GM18498 (cell line): Measurements from ENCODE around the gene EFHC1.

Experiments used
- ATAC-seq: cut with Tn5 transposase; IDR thresholded peaks from one replicate; pipeline ENCODE4 v1.9.1; 2021; ENCODE audit warnings: mild to moderate bottlenecking, moderate library complexity; ENCODE audit not compliant: unreplicated experiment

EFHC1 gene

DNA sequence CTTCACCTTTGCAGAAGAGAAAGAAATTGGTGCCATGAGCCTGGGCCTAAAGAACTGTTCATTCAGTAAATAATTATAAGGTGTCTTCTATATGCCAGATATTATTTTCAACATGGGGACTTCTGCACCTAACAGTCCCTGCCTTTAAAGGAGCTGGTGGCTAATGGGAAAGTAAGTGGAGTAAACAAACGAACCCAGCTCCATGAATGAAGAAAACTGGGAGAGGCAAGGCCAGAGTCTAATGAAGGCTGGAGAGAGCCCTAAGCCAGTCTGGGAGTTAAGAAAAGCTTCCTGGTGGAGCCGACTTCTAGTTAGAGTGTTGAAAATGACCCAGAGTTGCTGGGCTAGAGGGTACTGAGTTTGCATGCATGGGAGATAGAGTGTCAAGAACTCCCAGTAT, 24.2 kb upstream of the EFHC1 start:
- no peak for ATAC-seq

- ATAC-seq: no peak
These were observed 20.4 kb upstream of the EFHC1 start for GRCh38 chr6:52399511-52400312.

GRCh38 chr6:52400313-52401041, 19.7 kb upstream of the EFHC1 start:
- no peak for ATAC-seq

DNA sequence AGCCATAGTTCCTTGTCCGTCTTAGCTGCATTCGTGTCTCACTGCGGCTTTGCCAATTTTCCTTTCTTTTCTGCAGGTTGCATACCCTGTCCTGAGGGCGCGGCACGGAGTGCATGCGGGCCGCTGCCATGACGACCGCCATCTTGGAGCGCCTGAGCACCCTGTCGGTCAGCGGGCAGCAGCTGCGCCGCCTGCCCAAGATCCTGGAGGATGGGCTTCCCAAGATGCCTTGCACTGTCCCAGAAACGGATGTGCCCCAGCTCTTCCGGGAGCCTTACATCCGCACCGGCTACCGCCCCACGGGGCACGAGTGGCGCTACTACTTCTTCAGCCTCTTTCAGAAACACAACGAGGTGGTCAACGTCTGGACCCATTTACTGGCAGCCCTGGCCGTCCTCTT, 17.1 kb upstream of the EFHC1 start:
- no peak for ATAC-seq

DNA sequence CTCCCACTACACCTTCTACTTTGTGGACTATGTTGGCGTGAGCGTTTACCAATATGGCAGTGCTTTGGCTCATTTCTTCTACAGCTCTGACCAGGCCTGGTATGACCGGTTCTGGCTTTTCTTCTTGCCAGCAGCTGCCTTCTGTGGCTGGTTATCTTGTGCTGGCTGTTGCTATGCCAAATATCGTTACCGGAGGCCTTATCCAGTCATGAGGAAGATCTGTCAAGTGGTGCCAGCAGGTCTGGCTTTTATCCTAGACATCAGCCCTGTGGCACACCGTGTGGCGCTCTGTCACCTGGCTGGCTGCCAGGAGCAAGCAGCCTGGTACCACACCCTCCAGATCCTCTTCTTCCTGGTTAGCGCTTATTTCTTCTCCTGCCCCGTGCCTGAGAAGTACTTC, 16.5 kb upstream of the EFHC1 start:
- no peak for ATAC-seq

DNA sequence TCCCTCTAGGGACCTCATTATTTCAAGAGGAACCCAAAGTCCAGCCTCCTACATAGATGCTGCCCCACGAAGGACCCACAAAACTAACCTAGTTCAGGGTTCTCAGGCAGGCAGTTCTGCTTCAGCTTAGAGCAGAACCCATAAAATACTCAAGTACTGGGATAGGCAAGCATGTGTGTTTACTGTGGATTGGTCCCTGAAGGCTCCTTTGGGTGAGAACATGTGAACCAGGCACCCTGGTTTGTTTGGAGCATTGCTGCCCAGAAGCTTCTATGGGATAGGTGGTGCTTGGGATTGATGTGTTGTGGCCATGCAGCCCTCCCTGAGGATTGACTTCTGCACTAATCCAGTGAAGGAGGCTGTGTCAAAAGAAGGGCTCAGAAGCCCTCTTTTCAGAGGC, 14.9 kb upstream of the EFHC1 start:
- ATAC-seq: no peak

DNA sequence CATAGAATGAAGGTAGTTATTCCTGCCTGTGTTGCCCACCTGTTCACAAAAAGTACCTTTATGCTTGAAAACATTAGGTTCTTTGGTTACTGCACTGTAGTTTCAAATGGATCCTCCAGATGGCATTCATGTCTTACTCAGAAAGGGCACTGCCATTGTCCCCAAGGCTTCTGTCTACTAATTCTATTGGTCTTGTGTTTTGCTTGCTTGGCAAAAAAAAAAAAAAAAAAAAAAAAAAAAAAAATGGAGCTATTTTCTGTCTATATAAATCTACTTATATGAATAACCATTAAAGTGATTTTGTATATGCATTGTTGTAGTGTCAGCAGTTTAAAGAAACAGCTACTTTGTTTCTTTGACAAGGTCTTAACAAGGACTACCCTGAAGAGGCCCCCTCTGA, 12.7 kb upstream of the EFHC1 start:
- peak; percentile 87 for ATAC-seq

DNA sequence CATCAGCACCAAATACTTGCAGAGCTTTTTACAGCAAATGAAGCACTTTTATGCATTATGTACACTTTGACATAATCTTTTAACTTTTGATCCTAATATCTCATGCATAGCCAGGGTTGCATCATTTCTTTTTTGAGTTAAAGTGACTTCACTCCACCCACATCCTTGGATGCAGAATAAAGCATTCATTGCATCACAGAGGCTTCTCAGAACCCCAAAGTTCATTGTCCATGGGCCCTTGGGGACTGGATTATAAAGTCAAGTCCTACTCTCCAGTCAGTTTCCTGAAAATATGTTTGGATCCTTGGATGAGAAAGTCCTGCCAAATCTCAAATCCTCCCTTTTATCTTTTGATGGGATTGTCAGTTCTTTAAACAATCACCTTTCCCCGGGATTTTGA, 10.6 kb upstream of the EFHC1 start:
- ATAC-seq: no peak

GRCh38 chr6:52410979-52411378, 9.2 kb upstream of the EFHC1 start:
- ATAC-seq: no peak

GRCh38 chr6:52411911-52412310, 8.2 kb upstream of the EFHC1 start:
- ATAC-seq: no peak

- ATAC-seq: no peak
These were observed 4.8 kb upstream of the EFHC1 start for GRCh38 chr6:52415333-52415732.

DNA sequence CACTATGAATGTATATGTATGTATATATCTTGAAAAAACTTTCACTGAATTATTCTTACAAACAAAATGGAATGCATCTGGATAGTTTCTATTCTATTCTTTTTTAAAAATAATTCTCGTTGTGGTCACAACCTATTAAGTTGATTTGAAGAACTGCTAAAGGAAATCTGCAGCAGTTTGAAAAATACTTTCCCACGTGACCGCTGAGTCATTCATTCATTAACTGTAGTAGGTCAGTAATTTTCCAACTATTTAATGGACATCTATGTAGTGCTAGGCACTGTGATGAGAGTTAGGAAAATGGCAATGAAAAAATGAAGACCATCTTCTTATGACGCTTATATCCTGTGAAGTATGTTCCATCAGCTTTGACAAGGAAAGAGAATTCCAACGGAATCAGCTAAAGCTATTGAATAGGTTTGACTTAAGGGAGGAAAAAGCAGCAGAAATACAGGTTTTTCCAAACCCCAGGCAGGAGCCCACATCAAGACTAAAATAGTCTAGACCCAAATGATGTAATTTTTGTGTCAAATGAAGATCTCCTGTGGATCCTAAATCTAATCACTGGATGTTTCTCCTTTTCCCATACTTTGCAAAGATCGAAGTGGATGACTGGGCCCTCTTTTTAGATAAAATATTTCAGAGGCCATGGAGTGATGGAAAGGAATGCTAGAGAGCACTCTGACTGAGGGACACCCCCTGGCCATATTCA, 4.1 kb upstream of the EFHC1 start:
- no peak for ATAC-seq

DNA sequence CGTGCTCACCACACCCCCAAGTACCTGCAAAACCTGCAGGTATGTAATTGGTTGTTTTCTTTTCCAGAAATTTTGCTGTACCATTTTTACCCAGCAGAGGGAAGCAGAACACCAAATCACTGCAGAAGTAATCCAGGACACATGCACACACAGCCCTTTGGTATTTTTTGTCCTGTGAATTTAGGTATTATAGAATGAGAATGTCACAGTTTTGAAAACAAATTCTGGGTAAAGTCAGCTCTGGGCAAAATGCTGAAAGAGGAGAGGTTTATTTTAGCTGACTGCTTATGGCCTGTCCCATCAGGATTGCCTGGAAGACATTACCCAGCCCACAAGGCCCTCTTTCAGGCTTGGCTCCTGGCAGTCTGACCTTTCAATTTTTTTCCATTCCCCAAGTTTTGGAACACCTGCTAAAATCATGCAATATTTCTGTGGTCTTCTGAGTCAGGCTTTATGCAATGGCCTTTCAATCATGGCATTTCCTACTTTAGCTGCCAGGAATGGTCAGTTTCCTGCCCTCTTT, 3.5 kb upstream of the EFHC1 start:
- no peak for ATAC-seq

DNA sequence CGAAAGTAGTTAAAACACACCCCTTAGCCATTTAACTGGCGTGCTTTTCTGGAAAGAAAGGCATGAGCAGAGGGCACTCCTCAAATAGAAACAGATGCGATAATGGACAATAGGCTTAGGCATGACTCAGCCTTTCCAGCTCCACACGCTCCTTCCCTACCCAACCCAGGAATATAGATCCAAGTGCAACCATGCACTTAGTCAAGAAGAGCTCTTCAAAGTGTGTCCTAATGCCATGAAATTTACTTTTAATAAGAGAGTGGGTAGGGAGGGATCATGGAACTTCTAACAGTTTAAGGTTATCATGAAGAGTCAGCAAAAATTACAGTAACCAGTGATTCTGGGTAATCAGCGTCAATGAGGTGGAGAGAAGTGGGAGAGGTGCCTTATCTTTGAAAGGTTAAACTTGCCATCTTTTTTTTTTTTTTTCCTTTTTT, 2.4 kb upstream of the EFHC1 start:
- no peak for ATAC-seq

GRCh38 chr6:52418606-52419005, 1.5 kb upstream of the EFHC1 start:
- no peak for ATAC-seq

- ATAC-seq: no peak
These were observed 671 bp downstream of the EFHC1 start for GRCh38 chr6:52420668-52421358.

DNA sequence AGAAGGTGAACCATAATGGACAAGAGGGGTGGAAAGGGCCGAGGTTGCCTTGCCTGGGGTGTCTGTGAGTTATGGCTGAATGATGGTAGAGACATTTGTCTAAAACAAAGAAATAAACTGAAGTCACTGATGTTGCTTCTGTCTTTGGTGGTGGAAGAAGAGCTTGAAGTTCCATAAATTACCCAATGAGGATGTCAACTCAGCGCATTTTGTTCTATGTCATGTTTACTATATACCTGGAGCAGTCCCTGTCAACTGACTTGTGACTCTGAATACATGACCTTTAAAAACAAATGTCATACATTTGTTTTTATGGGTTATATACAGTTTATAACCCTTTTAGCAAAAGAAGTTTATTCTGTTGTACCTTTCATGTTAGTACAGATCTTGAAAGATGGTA, 2.0 kb downstream of the EFHC1 start:
- no peak for ATAC-seq

DNA sequence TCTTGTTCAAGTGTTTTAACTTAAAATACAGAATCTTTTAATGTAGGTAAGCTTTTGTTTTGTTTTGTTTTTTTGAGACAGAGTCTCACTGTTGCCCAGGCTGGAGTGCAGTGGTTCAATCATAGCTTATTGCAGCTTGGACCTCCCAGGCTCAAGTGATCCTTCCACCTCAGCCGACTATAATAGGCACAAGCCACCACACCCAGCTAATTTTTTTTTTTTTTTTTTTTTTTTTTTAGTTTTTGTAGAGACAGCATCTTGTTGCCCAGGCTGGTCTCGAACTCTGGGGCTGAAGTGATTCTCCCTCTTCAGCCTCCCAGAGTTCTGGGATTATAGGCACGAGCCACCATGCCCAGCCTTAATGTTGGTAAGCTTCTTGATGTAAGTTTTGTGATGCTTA, 3.3 kb downstream of the EFHC1 start:
- no peak for ATAC-seq

- no peak for ATAC-seq
These were observed 3.8 kb downstream of the EFHC1 start for GRCh38 chr6:52423971-52424381.

GRCh38 chr6:52424513-52424912, 4.4 kb downstream of the EFHC1 start:
- ATAC-seq: no peak

- ATAC-seq: peak; percentile 72
These were observed 6.5 kb downstream of the EFHC1 start for GRCh38 chr6:52426667-52427066.
